DMS79 (cell line): ENCODE measurements around the gene IQSEC2.

Source experiments
- DNase-seq: peaks from one replicate; lab custom pipeline; 2025; lab: John Stamatoyannopoulos, UW

Gene IQSEC2

DNA sequence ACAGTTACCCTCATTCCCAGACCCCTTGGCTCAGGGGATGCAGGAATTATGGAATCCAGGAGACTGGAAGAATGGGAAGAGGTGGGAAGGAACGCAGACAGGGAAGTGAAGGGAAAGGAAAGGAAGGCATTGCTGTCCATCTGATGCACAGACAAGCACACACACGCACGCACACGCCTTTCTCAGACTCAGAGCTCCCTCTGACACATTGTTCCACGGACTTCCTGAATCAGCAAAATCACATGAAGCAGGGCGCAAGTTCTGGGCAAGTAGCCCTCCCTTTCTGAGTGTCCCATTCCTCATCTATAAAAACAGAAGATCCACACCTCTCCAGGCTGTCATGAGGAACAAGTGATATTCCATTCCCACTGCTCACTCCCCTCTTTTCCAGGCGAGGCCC, 13.2 kb downstream of the IQSEC2 start:
- no peak for DNase-seq

DNA sequence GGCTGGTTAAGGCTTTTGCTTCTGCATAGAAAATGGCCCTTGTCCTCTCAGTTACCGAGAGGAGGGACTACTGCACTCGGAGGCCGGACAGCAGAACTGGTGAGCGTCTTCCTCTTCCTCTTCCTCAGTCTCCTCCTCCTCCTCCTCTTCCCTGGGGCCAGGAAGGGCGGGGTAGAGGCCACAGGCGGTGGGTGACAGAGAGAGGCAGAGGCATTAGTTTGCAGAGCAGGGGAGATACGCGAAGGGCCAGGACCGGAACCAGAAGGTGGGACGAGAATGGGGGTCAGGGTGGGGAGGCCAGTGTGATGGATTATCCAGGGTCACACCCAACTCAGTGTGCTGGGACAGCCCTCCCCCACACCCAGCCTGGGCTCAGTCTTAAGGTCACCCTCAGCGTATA, 14.5 kb downstream of the IQSEC2 start:
- no peak for DNase-seq

DNA sequence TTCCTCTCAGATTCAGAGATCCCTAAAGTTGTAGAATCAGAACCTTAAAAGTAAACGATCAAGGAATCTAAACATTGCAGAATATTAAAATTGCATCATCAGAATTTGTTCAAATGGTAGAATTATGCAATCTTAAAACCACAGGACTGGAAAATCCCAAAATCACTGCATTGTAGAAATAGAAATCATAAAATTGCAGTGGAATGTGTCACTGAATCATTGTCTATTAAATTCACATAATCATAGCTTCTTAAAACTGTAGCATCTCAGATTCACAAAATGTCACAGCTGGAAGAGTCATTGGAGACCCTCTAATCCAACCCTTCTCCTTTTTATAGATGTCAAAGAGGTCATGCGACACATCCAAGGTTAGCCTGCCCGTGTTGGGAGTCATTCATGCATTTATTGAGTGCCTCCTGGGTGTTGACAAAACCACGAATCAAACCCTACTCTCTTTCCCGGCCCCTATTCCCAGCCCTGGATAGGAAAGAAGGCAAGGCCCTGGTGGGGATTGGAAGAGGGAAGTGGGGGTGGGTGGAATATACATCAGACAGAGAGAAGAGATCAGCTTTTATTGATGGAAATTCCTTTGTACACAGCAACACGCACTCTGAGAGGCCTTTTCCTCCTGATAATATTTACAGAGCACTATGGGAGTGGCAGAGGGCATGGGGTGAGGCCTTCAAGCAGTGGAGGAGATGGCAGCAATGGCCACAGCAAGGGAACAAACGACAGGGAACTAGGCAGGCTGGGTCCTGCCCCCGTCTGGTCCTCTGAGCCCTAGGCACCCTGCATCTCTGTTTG, 15.4 kb downstream of the IQSEC2 start:
- DNase-seq, result no peak

DNA sequence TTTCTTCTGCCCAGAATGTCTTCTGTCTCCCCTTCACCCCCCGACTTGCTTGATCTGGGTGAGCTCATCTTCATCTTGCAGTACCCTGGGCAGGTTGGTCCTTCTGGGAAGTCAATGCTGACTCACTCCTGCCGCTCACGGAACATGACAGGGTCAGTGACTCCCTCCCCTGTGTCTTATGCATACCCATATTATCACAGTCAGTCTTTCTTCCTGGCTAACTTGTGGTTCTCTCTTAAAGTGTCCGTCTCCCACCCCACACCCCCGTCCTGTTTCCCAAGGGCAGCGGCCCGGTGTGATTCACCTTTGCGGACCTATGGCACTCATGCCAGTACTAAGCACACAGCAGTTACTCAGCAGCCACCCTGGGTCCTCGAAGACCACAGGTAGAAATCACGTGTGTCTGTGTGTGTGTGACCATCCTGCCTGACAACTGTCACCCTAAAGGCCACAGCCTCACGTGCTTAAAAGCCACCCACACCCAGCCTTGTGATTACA, 17.7 kb downstream of the IQSEC2 start:
- no peak for DNase-seq

DNA sequence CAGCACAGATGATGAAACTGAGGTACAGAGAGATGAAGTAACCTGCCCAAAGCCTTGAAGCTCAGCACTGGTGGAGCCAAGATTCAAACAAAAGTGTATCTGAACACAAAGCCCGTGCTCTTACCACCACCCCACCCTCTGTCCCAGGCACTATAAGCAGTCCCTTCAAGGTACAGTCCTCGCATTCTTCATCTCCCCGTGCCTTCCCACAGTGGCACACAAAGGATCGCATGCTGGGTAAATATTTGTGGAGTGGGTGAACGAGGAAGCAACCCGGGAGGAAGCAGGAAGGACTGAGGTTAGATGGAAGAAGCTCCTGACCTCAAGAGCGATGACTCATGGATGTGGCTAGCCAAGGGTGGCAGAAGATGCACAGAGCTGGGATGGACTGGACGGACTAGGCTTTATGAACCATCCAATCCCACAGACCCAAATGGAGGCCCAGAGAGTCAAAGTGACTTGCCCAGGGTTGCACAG, 18.4 kb downstream of the IQSEC2 start:
- no peak for DNase-seq

DNA sequence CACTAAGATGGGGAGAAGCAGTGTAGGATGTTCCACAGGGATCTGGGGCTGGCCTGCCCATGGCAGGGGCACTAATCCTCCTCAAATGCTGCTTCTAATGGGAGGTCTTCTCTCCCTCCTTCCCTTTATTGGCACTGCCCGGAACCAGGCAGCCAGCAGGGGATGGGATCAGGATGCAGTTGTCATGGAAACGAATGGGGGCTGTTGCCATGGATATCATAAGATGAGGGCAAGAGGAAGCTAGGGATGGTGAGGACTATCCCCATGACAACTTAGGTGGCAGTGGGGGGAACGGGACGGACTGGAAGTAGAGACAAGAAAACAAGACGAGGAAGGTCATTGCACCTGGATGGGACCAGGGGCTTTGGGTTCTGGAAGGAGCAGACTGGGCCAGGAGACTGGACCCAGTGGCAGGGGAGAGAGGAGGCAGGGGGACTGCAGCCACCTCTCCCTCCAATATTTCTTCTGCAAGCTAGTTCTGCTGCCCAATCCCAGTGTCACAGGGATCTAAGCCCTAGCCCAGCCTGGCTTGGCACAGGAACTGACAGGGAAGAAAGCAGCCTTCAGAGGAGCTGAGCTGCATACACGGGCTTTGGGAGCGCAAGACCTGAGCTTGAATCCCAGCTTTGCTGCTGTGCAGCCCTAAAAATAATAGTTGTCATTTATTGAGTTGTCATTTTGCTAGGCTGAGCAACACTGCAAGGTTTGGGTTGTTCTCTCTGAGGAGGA, 19.0 kb downstream of the IQSEC2 start:
- DNase-seq, result no peak

DNA sequence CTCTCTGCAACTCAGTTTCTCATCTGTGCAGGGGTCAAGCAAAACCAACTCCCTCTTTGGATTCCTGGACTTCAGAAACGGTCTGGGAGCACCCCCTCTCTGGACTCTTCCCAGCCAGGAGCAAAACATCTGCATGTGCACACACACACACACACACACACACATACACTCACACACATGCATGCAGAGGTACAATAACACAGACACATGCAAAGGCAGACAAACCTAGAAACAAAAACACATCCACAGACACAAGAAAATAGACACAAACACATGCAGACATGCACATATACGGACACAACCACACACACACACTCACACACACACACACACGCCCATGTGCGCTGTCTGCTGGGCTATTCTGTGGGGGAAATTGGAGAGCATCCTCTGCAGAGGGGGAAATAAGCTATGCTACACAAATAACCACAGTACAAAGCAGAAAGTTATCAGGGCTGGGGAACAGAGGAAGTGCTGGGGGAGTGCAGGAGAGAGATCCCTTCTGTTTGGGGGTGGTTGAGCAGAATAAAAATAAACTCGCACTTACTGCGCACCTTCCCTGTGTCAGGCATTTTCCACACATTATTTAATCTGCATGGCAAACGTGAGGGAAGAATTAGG, 19.9 kb downstream of the IQSEC2 start:
- no peak for DNase-seq

DNA sequence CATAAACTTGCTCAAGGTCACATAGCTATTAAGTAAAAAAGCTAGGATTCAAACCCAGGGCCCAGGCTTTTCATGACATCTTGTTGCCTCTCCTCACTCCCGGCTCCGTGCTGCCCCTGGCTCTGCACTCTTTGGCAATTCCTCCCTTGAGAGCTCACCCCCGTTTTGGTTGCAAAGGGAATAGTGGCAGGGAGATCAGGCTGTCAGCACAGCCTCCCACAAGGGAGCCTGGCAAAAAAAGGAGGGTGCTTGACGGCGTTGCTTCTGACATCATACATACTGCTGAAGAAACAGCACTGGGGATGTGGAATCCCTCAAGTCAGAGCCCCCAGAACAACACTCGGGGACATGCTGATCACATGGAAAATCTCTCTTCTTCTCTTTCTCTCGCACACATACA, 20.5 kb downstream of the IQSEC2 start:
- no peak for DNase-seq

DNA sequence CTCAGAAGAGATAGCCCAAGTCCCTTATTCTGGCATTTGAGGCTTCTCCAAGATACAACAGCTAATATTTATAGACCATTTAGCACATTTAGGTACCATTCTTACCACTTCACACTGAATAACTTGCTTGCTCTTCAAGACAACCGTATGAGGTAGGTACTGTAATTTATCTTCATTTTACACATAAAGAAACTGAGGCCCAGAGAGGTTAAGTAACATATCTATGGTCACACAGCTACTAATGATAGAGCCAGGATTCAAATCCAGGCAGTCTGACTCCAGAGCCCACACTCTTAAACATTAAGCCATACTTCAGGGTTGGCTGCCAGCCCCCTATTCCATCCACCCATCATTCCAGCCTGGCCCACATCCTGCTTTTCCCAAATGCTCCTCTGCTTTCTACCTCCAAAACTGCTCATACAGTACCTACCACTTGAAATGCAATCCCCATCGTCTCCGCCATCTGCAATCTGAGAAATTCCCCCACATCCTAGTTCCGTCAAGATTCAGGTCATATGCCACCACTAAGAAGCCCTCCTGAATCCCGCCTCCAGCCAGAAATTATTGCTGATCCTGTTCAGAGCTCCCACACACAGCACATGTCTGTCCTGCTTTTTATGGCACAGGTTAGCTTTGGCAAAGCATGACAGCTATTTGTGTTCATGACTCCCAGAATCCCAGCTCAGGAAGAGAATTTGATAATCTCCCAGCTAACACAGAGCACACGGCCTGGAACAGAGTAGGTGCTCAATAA, 23.5 kb downstream of the IQSEC2 start:
- no peak for DNase-seq

DNA sequence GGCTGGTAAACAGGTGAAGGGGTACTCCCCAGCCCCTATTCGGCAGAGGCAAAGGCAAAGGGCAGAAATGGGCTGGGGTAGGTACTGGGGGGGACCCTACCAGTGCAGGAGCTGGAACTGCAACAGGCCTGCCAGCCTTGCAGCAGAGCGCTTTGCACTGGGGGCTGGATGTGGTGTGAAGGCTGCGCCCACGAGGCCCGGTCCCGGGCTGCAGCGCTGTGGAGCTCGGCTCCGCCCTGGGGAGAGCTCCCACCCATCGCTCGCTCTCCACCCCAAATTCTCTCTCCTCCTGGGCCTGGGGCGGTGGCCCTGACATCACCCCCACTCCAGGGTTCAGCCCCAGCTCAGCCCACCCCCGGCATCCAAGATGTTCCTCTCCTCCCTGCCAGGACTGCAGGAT, 24.2 kb downstream of the IQSEC2 start:
- DNase-seq, result no peak

DNA sequence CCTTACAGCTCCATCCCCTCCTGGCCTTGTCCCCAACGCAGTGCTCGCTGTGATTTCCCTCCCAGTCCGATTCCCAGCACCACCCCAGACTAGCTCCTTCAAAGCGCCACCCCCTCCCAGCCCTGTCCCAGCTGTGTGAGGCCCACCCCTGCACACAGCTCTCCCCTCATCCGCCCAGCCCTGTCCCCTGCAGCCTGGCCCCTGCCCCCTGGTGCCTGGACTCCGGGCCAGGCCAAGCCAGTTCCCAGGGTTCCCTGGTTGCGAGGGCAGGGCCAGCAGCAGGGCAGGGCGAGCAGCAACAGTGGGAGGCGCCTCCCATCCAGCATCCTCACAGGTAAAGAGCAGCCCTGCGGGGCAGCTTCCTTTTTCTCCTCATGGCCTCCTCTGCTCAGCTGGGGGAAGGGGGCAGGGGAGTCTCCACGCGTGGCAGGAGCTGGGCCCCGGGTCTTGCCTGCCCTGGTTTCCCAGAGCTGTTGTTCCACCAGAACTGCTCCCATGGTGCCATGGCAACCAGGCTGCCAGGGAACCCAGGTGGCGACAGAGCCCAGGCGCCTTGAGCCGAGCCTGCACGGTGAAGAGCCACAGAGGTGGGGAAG, 24.8 kb downstream of the IQSEC2 start:
- DNase-seq, result peak; percentile 22

DNA sequence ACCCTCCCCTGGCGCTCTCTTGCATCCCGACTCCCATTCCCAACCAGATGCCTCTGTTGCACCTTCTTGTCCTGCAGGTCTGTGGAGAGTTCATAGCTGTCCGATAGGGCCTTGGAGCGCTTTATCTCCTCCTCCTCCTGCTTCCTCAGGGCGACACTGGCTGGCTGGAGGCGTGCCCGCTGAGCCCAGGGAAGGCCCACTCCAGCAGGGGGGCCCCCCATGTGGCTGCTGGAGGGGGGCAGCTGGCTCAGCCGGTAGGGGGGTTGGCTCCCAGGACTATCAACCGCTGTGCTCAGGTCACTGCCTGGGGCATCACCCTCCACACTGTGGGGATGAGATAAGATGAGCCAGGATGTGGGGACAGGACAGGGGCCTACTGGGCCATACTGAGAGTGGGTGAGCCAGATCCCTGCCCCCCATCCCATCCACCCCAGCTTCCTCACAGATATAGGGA, 25.6 kb downstream of the IQSEC2 start:
- no peak for DNase-seq

DNA sequence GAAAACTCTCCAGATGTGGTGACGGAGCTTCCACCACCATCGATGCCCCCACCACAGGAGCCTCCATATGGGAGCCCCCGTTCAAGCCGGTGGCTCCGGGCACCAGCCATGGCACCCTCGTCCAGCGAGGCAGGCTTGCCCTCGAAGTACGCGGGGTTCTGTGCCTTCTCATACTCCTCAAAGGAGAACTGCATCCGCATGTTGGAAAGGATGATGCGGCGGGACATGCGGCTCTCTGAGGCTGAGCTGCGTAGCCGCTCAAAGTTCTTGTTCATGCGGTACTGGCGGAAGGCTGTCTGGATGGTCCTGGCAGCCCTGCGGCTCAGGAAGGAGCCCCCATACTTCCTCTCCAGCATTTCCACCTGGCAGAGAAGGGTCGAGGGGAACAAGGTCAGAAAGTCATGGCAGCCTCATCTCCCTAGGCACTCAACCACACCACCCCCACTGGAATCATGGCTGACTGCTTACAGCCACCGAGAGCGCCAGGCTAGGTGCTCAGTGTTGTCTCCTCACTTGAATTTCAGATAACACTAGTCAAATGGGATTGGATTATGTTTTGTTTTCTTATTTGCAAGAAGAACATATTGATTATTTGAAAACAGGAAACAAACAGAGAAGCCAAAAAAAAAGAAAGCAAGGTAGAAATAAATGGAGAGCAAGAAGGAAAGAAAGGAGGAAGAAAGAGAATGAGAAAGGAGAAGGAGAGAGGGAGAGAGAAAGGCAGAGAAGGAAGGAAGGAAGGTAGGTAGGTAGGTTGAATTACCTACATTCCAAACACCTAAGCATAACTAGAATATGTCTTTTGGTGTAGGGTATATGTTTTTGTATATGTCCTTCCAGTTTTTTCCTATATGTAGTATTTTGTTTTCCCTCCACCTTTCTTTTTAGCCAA, 26.6 kb downstream of the IQSEC2 start:
- no peak for DNase-seq

DNA sequence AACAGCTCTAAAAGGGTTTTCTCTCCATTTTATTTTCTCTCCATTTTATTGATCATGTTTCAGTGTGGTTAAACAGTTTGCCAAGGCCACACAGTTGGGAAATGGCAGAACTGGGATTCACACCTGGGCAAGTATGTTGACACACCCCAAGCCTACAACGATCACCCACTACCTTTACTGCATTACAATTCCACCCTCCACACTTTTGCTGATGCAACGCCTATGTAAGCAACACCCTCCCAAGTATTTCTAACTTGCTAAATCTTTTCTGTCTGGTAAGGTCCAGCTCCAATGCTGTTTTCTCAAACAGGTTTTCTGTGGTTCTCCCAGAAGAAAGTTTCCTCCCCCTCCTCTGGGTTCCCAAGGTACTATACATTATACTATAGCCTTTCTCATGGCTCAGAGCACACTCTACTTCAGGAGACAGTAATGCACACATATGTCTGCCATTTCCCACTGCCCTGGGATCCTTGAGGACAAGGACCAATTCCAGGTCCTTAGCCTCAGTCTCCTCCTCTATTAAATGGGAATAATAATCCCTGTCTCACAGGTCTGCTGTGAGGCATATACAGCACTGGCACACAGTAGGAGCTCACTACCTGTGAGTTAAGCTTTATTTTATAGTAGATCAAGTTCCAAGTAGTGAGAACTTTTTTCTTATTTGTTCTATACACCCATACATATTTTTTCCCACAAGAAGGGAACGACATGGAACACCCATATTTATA, 27.9 kb downstream of the IQSEC2 start:
- DNase-seq, result no peak

DNA sequence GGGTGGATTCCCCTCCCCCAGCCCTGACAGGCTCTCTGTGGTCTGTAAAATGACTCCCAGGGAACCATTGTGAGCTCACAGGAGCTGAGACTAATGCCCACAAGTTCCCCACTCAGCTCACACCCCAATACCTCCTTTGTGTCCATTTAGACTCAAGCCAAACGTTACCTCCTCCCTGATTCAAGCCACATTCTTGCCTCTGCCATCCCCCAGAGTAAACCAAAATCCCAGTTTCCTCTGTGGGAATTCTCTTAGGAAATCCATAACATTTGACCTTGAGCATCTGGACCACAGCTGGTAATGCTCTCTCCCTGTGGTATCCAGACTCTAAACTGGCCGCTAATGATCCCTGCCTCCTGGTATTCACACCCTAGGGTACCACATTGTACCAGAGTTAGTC, 30.1 kb downstream of the IQSEC2 start:
- no peak for DNase-seq

DNA sequence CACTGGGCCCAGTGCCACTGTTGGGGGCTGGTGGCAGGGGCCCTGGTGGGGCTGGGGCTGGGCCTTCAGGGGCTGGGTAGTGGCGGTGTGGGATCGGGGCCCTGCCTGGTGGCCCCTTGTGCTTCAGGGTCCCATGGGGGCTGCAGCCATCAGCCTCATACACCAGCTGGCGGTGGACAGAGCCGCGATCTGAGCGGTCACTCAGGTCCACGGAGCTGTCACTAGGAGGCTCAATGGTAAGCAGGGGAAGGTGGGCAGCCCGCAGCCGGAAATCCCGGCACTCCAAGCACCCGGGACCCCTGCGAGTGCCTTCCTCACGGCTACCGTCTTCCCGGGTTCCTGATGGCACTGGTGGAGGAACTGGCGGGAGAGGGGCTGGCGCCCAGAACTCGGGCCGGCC, 30.8 kb downstream of the IQSEC2 start:
- DNase-seq, result no peak

DNA sequence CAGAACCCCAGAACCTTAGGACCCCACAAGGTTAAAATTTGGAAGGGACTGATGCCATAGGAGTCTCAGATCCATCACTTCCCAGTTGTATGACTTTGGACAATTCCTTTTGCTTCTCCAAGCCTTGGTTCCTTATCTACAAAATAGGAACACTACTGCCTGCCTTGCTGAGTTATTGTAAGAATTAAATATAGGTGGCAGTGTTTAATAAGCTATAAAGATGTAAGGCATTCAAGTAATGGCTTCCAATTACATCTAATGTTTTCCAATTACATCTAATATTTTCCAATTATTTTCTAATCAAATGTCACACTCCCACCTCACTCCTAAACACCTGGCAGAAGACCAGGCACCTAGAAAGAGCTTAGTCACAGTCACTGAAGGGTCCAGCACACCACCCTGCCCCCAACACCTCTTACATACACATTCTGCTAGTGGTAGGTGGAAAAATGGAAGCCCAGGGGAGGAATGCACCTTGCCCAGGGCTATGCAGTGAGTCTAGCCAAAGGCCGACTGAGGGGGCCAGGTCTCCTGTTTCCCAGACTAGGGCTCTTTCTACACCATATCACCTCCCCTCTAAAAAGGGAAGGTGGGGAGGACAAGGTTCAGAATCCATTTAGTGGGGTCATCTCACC, 31.9 kb downstream of the IQSEC2 start:
- DNase-seq, result no peak

DNA sequence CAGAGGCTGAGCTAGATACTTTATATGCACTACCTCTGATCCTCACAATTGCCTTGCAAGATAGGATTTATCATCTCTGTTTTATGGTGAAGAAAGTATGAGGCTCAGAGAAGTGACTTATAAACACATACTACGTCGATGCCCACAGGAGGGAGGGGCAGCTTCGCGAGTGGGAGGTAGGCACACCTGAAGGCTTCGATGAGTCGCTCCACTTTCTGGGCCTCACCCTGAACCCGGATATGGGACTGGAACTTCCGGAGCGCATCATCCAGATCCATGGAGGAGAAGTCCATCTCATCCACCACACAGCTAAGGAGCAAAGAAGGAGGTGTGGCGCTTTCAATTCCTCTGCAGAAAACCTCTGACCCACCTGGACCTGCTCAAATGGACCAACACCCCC, 33.5 kb downstream of the IQSEC2 start:
- no peak for DNase-seq

DNA sequence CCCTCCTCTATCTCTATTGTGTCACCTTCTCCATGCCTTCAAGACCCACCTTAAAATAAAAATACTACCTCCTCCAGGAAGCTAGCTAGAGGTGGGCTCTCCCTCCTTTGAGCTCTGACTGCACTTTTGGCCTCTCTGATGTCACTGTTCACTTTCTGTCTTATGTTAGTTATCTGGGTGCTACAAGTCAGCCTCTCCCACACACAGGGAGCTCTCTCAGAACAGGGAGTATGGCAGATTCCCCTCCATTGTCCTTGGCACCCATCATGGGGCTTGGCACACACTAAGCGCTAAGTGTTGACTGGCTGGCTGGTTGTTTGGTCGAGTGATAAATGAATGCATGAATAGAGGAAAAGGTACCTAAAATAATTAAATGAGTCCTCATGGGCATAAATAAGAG, 35.2 kb downstream of the IQSEC2 start:
- no peak for DNase-seq
